Type B pancreatic cell (in vitro differentiated cells): ENCODE measurements around the gene ILK. TPM values are rescaled to one million over a fixed set of nuclear protein-coding genes. Genes with fewer than 3 reads are reported as not detected.
A peak's percentile ranks its signal among the peaks of the same experiment; 100 is the strongest.

Experiments
- DNase-seq: peaks from one replicate; pipeline ENCODE4 v3.0.0; 2021; ENCODE audit warnings: mixed read lengths; ENCODE audit not compliant: unreplicated experiment; ENCODE audit errors: extremely low spot score
- H3K27ac Mint-ChIP-seq: 2 replicates; pipeline ENCODE4 v1.8.0; 2021; ENCODE audit warnings: mild to moderate bottlenecking, mixed read lengths
- H3K27me3 Mint-ChIP-seq: 2 replicates; pipeline ENCODE4 v1.8.0; 2021; ENCODE audit warnings: mixed read lengths
- H3K36me3 Mint-ChIP-seq: 2 replicates; pipeline ENCODE4 v1.8.0; 2021; ENCODE audit warnings: mixed read lengths
- H3K4me1 Mint-ChIP-seq: one replicate; pipeline ENCODE4 v1.8.0; 2021; ENCODE audit warnings: mixed read lengths; ENCODE audit not compliant: unreplicated experiment
- H3K4me3 Mint-ChIP-seq: 2 replicates; pipeline ENCODE4 v1.8.0; 2021; ENCODE audit warnings: mild to moderate bottlenecking, mixed read lengths
- H3K9me3 Mint-ChIP-seq: 2 replicates; pipeline ENCODE4 v1.8.0; 2021; ENCODE audit warnings: mixed read lengths
- CTCF ChIP-seq: fragments of 200-600 bp; sonication (generic); conservative IDR thresholded peaks from 2 replicates; pipeline ENCODE4 v1.5.0; 2021; ENCODE audit warnings: antibody characterized with exemption, mild to moderate bottlenecking
- total RNA-seq: library from RNA; stranded (reverse); gene quantifications from 2 replicates; pipeline ENCODE4 v1.2.1, GENCODE V29; 2021; ENCODE audit warnings: low replicate concordance

Gene ILK
- total RNA-seq, 1 donor from 2014 or later, result 135 TPM

GRCh38 chr11:6616596-6617250 is 13.1 kb downstream of the ILK start:
- H3K36me3 Mint-ChIP-seq, result peaks cover 7% of the 10 kb centered on the region
- TF ChIP-seq CTCF, result no peak
- DNase-seq, result no peak
- no peak overlapping the region for H3K4me3 Mint-ChIP-seq
- no peak overlapping the region for H3K27ac Mint-ChIP-seq
- H3K9me3 Mint-ChIP-seq, result no peaks in the 10 kb centered on the region
- H3K27me3 Mint-ChIP-seq, result no peaks in the 10 kb centered on the region
- H3K4me1 Mint-ChIP-seq, result no peaks in the 10 kb centered on the region

GRCh38 chr11:6617315-6617781 is 13.8 kb downstream of the ILK start:
- no peaks in the 10 kb centered on the region for H3K4me1 Mint-ChIP-seq
- no peak for TF ChIP-seq CTCF
- peaks cover 7% of the 10 kb centered on the region for H3K36me3 Mint-ChIP-seq
- no peak for DNase-seq
- H3K27me3 Mint-ChIP-seq, result no peaks in the 10 kb centered on the region
- peak overlapping the region; percentile 48 for H3K4me3 Mint-ChIP-seq
- H3K27ac Mint-ChIP-seq, result no peak overlapping the region
- H3K9me3 Mint-ChIP-seq, result no peaks in the 10 kb centered on the region

GRCh38 chr11:6618117-6619003 is 14.8 kb downstream of the ILK start:
- TF ChIP-seq CTCF, result no peak
- no peaks in the 10 kb centered on the region for H3K9me3 Mint-ChIP-seq
- peaks cover 7% of the 10 kb centered on the region for H3K36me3 Mint-ChIP-seq
- no peak for DNase-seq
- no peaks in the 10 kb centered on the region for H3K27me3 Mint-ChIP-seq
- no peaks in the 10 kb centered on the region for H3K4me1 Mint-ChIP-seq
- no peak overlapping the region for H3K27ac Mint-ChIP-seq
- no peak overlapping the region for H3K4me3 Mint-ChIP-seq

- no peak for TF ChIP-seq CTCF
- H3K27me3 Mint-ChIP-seq, result no peaks in the 10 kb centered on the region
- no peaks in the 10 kb centered on the region for H3K9me3 Mint-ChIP-seq
- H3K36me3 Mint-ChIP-seq, result peaks cover 7% of the 10 kb centered on the region
- no peaks in the 10 kb centered on the region for H3K4me1 Mint-ChIP-seq
- peak; percentile 89 for DNase-seq
- H3K27ac Mint-ChIP-seq, result no peak within 1 kb of the TSS
- no peak within 1 kb of the TSS for H3K4me3 Mint-ChIP-seq
Observed at GRCh38 chr11:6619004-6619745, 15.6 kb downstream of the ILK start, which contains the start of gene TPP1. Gene TPP1, minus strand, starts transcription at chr11:6619422. Its CDS starts 22 bp downstream, at chr11:6619400.

- TF ChIP-seq CTCF, result no peak
- Mint-ChIP-seq H3K9me3 (no peaks in the 10 kb centered on the region), H3K27me3 (no peaks in the 10 kb centered on the region), H3K4me3 (no peak overlapping the region), H3K36me3 (peaks cover 10% of the 10 kb centered on the region), H3K4me1 (no peaks in the 10 kb centered on the region), H3K27ac (no peak overlapping the region)
- no peak for DNase-seq
Observed at GRCh38 chr11:6620636-6621035, 17.1 kb downstream of the ILK start.
